KOPT-K1 (cell line): ENCODE results near the gene CSGALNACT2.

Experiments
- H3K27ac ChIP-seq: fragments of 200-600 bp; sonication (generic); 2 replicates; pipeline ENCODE4 v1.5.1; 2016; ENCODE audit warnings: antibody characterized with exemption, mild to moderate bottlenecking, low read depth, low read length; ENCODE audit not compliant: poor library complexity, severe bottlenecking
- H3K36me3 ChIP-seq: fragments of 200-600 bp; sonication (generic); 2 replicates; pipeline ENCODE4 v1.5.1; 2017; ENCODE audit warnings: antibody characterized with exemption, mild to moderate bottlenecking, low read length, moderate library complexity; ENCODE audit not compliant: insufficient read depth
- H3K9me3 ChIP-seq: fragments of 200-600 bp; sonication (generic); 2 replicates; pipeline ENCODE4 v1.5.1; 2017; ENCODE audit warnings: antibody characterized with exemption, low read length, mild to moderate bottlenecking; ENCODE audit not compliant: insufficient read depth, poor library complexity, severe bottlenecking

Gene CSGALNACT2

DNA sequence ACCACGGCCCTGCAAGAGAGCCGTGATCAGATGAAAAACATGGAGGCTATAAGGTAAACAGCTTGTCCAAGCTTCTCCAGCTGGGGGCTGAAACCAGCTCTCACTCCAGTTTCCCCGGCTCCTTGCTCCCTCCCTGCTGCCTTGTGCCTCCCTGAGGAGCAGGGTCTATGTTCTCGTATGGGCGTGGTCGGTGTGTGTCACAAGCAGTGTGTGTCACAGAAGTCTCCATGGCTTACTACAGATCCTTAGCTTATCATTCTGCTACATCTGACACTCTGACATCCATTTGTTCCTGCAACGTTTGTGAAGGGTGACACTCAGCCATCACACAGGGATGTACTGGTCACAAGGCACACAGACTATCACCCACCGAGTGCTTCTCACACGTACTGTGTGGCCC lies 54.6 kb downstream of the CSGALNACT2 start:
- no peak overlapping the region for H3K27ac ChIP-seq
- H3K36me3 ChIP-seq, result 0 out of 2 replicates have a peak, but pooled peaks cover 5% of the 10 kb centered on the region
- H3K9me3 ChIP-seq, result no peaks in the 10 kb centered on the region

DNA sequence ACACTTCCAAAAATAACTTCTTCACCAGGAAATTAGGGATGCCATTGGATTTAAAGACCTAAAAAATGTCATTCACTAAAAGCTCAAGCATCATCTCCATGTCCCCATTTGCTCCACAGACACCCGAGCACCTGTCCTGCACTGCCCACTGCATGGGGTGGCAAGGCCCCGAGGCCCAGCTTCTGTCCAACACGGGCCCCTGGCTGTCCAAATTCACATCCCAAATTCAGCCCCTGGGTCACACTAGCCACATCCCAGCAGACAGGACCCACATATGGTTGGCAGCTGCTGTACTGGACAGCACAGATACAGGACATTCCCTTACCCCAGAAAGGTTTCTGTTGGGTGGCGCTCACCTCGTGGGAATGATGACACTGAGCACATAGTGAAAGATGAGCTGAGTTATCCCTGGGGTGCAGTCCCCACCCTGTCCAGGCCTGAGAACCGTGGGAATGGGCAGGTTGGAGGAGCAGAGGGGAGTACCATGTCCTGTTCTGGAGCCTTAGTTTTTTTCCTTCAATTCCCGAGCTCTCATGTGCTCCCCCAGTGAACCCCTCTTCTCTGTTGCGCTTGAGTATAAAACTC lies 55.3 kb downstream of the CSGALNACT2 start:
- Histone ChIP-seq H3K36me3 (no peaks in the 10 kb centered on the region), H3K27ac (no peak overlapping the region), H3K9me3 (no peaks in the 10 kb centered on the region)

DNA sequence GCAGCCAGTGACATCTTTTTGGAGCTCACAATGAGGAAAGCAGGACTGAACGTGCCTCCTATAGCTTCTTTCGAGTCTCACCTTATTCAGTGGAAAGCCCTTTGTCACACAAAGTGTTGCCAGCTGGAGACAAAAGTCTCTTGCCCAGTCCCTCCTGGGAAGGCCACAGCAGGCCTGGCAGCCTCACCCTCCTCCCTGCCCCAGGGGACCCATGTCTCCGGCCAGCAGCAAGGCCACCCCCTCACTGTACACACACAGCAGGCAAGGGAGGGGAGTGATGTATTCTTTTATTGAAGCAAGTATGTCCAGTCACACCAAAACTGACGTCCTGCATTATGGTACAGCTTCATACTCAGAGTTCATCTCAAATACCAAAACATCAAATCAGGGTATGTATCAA lies 56.0 kb downstream of the CSGALNACT2 start:
- Histone ChIP-seq H3K9me3 (no peaks in the 10 kb centered on the region), H3K27ac (no peak overlapping the region), H3K36me3 (no peaks in the 10 kb centered on the region)

DNA sequence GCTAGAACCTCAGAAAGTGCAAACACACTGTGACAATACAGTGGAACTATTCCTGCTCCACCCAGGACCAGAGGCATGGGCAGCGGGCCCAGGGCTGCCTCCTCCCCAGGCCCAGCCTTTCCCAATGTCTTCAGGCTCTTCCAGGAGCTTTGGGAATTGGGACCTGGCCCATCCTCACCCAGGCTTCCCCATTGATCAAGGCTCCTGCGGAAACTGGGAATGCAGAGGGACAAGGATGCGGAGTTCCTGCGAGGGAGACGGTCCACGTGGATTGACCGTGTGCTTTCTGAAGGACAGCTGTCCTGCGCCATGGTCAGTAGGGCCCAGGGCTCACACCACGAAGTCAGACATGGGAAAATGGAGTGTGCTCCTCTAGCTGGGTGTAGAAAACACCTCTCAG lies 56.6 kb downstream of the CSGALNACT2 start:
- H3K36me3 ChIP-seq, result no peaks in the 10 kb centered on the region
- no peaks in the 10 kb centered on the region for H3K9me3 ChIP-seq
- no peak overlapping the region for H3K27ac ChIP-seq

DNA sequence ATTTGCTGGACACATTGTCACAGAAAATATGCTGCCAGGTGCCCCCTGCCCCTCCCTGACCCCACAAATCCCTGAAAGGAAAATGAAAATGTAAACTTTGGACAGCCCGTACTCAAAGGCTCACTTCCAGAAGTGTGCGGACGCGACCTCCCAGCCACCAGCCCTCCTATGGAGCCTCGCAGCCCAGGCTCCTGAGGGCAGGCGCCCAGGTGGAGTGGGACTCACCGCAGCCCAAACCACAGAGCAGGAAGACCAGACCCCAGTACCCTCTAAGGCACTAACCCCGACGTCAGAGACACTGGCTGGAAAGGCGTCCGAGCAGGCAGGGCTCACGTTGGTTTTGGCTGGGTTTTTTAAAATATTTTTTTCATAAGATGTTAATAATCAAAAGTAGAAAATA lies 57.3 kb downstream of the CSGALNACT2 start:
- H3K9me3 ChIP-seq, result no peaks in the 10 kb centered on the region
- no peak overlapping the region for H3K27ac ChIP-seq
- H3K36me3 ChIP-seq, result no peaks in the 10 kb centered on the region

DNA sequence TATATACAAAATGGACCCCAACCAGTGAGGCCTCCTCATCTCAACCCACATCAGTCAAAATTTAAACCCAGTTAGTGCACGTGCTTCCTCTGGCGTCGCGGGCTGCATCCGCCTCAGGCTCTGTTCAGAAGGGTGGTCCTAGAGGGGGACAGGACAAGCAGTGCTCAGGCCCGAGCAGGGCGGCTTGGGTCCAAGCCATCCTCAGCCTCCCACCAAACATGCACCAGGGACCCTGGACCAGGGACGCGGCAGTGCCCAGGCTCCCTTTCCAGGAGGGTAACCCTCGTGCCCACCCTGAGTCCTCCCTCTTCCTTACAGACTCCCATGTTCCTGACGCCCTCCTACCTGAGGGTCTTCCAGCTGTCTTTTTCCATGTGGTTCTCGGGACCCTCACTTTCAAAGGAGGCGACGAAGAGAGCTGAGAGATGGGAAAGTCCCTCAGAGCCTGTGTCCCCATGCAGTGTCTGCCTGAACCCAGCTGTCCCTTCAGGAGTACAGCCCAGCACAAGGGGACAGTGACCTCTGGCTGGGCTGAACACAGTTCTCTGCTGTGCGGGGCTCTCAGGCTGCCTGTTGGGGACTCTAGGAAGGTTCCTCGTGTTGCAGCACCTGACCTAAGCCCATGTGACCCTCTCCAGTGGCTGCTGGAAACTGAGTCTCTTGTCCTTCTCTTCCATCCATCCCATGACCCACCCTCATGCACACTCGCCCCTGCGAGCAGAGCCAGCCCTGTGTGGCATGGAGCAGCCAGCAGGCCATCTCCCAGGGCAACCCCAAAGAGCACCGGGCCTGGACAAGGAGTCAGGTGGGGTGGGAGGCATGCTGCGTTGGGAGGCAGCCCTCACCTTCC lies 58.1 kb downstream of the CSGALNACT2 start:
- Histone ChIP-seq H3K36me3 (no peaks in the 10 kb centered on the region), H3K27ac (no peak overlapping the region), H3K9me3 (no peaks in the 10 kb centered on the region)

DNA sequence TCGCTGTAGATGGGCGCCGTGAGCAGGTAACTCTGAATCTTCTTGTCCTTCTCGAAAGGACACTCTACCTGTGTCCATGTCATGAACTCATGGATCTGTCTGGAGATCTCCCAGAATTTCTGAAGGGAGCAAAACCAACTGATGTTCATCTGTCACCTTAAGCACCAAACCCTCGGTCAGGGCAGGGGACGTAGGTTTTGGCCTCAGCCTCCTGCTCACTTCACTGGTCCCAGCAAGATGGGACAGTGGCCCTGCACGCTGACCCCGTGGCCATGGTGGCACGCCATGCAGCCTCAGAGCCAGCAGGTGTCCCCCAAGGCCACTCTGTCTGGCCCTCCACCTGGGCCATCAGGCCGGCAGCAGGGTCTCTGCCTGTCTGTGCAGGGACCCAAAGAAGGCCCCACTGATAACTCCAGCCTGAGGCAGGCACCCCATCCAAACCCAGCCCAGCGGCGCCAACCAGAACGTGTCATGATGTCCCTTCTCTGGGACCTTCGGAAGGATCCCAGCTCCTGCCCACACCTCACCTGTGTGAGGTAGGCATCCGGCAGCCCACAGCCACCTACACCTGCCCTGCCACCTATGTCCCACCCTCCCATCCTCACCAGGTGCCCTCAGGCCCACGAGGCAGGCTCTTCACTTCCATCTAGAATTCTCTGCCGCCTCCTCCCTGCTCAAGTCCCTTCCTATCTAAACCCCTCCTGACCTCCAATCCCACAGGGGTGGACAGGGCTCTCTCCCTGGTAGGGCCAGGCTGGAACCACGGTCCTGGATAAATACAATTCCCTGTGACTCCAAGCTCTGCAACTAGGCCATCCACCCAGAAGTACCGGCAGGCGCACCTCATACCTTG lies 59.0 kb downstream of the CSGALNACT2 start:
- no peaks in the 10 kb centered on the region for H3K36me3 ChIP-seq

DNA sequence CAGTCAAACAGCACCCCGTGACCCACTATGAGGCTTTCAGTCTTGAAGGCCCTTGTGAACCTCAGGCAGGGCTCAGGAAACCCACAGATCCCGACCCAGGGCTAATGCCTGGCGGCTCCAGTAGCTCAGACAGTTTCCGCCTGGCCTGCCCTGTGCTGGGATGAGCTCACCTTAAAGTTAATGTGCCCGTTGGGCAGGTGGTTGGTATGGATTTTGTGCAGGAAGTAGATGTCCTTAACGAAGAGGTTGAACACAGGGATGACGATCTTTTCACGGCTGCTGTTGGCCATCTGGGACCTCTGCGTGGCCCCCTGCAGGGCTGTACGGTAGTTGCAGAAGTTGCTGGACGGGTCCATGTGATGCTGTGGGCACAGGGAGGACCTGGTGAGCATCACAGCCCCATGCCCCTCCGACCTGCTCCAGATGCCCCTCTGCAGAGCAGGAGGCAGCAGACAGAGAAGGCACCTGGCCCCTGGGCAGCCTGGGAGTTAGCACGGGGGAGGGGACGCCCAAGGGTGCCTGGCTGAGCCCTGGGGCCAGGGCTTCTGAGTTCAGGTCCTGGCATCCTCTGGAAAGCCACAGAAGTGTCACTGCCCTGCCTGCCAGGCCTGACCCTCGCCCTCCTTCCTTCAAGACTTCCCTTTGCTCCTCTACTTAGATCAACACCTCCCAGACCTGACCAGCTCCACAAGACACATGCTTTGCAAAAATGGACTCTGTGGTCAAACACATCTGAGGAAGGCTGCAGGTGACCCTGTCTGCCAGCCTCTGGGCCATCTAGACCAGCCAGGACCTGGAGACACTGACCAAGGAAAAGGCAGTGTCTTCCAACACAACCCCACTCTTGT lies 59.8 kb downstream of the CSGALNACT2 start:
- no peaks in the 10 kb centered on the region for H3K9me3 ChIP-seq
- H3K36me3 ChIP-seq, result no peaks in the 10 kb centered on the region
- no peak overlapping the region for H3K27ac ChIP-seq

More for the DNA sequence above, 59.0 kb downstream of the CSGALNACT2 start:
- Histone ChIP-seq H3K27ac (no peak overlapping the region), H3K9me3 (no peaks in the 10 kb centered on the region)

DNA sequence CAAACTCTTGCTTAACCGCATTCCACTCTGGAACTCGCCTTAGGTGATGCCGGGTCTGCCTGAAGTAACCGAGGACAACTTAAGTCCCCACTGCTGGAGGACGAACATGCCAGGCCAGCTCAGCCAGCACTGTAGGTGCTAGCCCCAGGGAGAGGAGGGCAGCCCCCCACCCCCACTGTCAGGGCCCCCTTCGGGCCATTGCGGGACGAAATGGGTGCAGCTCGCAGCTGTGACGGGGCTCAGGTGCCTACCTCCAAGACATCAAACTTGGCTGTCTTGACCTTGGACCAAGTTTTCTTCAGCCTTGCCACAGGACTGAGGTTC lies 60.4 kb downstream of the CSGALNACT2 start:
- Histone ChIP-seq H3K27ac (no peak overlapping the region), H3K36me3 (no peaks in the 10 kb centered on the region), H3K9me3 (no peaks in the 10 kb centered on the region)

DNA sequence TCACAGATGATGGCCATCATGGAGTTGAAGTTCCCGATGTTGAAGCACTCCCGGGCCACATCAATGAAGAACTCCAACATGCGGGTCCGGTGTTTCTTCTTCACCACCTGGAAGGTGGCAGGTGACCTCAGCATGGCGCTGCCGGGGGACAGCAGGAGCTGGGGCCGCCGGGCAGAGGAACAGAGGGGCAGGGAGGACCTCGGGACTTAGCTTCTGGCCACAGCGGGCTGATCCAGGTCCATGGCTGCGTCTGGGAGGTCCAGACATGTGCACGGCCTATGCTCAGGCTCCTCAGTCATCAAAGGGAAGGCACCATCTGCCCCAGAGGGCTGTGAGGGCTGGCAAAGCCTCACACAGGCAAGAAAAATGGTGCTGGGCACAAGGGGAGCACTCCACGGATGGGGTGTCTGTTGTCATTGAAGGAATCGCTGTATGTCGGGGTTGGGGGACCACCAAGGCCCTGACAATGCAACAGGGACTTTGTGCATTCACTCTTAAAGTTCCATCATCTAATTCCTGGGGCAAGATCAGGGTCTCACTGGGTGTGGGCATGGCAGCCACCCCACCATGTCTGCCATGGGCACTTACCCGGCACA lies 60.9 kb downstream of the CSGALNACT2 start:
- H3K9me3 ChIP-seq, result no peaks in the 10 kb centered on the region
- H3K27ac ChIP-seq, result no peak overlapping the region
- no peaks in the 10 kb centered on the region for H3K36me3 ChIP-seq

DNA sequence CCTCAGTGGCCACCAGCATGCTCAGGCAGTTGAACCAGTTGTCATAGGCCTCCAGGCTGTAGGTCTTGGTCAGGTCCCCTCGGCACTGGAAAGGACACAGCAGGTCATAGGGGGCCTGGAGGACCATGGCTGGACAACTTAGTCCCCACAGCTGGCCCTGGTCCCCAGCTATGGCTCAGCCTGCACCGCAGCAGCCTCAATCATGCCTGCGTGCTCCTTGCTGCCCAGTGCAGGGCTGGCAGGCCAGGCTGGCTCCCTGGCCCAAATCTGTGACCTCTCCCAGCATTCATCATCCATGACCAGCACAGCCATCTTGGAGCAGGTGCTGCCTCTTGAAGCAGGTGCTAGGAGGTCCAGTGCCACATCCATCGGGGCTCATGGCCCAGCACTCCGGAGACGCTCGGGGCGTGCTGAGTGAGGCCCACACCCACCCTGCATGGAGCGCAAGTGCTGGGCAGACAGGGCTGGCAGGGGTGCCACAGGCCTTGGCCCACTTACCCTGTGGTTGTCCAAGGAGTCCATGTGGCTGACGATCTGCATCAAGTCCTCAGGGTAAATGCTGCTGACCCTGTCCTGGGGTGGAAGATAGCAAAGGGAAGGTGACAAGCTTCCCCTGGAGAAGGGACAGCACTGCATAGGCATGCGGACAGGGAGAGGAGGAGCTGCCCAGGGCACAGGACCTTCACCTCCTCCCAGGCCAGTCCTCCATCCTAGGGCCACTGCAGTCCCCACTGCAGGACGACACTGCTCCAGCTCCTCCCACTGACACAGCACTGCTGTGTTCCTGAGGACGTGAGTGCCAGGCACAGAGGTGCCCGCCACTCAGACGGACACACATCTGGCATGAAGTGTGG lies 61.7 kb downstream of the CSGALNACT2 start:
- no peak overlapping the region for H3K27ac ChIP-seq
- H3K9me3 ChIP-seq, result no peaks in the 10 kb centered on the region
- H3K36me3 ChIP-seq, result no peaks in the 10 kb centered on the region

DNA sequence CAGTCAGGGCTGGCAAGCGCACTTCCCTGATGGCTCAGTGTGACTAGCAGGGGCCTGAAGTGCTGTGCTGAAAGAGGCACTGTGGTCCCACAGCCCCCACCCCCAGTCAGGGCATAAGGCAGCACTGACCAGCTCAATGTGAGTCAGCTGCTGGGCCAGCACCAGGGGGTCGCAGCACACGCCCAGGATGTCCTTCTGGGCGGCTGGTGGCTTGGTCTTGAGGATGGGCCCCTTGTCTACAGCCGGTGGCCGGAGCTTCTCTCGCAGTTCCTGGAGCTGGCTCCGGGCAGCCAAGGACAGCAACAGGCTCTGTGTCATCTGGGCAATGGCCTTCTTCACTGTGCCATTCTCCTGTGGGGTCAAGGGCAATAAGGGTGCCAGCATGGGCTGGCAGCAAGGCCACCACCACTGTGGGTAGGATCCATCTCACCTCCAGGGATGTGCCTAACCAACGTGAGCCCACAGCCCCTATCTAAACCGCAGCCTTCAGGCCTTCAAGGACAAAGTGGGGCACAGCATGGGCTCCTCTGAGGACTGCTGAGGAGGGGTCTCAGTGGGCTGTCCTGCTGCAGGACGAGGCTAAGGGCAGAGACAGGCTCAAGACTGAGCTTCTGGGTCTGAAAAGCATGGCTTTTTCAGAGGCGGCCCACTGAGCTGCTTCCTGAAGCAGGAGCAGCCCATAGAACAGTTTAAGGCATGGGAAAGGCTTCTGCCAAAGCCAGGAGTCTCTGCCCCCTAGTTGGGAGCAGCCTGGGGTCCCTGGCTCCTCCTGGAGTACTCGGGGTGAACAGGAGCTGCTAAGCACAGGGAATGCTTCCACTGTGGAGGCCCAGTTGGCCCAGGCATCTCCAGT lies 62.5 kb downstream of the CSGALNACT2 start:
- H3K9me3 ChIP-seq, result no peaks in the 10 kb centered on the region
- H3K36me3 ChIP-seq, result no peaks in the 10 kb centered on the region

DNA sequence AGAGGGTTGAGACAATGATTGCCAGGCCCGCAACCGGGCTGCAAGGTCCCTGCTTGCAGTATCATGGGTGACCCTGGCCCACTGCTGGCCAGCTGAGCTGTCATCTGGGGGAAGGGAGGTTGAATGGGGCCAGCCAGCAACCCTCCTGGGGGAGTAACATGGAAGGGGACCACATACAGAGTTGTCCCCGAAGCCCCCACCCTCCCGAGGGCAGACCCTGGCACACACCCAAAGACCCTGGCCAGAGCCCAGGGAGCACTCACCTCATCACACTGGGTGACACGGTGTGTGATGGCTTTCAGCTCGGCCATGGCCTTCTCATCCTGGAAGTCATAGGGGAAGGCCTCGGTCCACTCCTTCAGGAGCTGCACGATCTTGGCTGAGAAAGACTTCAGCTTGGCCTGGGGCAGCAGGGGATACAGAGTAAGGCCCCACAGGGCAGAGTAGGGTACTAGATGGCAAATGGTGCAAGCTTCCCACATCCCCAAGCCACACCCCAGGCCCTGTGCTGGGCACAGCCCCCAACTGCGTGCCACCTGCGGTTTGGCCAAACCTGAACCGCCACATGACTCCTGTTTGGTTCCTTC lies 63.4 kb downstream of the CSGALNACT2 start:
- no peaks in the 10 kb centered on the region for H3K36me3 ChIP-seq
- H3K9me3 ChIP-seq, result no peaks in the 10 kb centered on the region
- H3K27ac ChIP-seq, result no peak overlapping the region

More for the DNA sequence above, 62.5 kb downstream of the CSGALNACT2 start:
- H3K27ac ChIP-seq, result no peak overlapping the region
